ENCODE results near the gene OR10A2. TPM values are rescaled to one million over a fixed set of nuclear protein-coding genes. Genes with fewer than 3 reads are reported as not detected.

OR10A2 gene
- total and polyA plus RNA-seq, 10 of the 15 experiments (the other 5 are each of a cell fraction or from before 2014, with no cell fraction given) = 0.04 to 0.06 TPM; not detected in 8

- no peaks in the 10 kb centered on the region for H3K79me2 ChIP-seq (ENCODE audit: control insufficient read depth, insufficient read depth, low read length)
- no peak overlapping the region for H3K4me2 ChIP-seq (ENCODE audit: control insufficient read depth, insufficient read depth)
- H3K4me1 ChIP-seq (ENCODE audit: control insufficient read depth, insufficient read depth, low read length) = no peaks in the 10 kb centered on the region
- TF ChIP-seq MEF2B (IDR thresholded peaks at IDR 0.05; ENCODE audit: partially characterized antibody, poor library complexity, severe bottlenecking) = no peak
- TF ChIP-seq GATAD2B (conservative IDR thresholded peaks at IDR 0.05; ENCODE audit: low read depth) = no peak
- TF ChIP-seq PAX8 (IDR thresholded peaks at IDR 0.05) = no peak
- TF ChIP-seq HCFC1 (IDR thresholded peaks at IDR 0.05; ENCODE audit: low read length) = no peak
- no peak for TF ChIP-seq CHD1 (IDR thresholded peaks at IDR 0.05; ENCODE audit: low read depth, low read length)
- no peak for TF ChIP-seq NKRF (conservative IDR thresholded peaks at IDR 0.05)
- TF ChIP-seq RAD21 (IDR thresholded peaks at IDR 0.05; ENCODE audit: insufficient read depth, low read depth, low read length) = no peak
- TF ChIP-seq FOXK2 (IDR thresholded peaks at IDR 0.05) = no peak
- TF ChIP-seq IKZF2 (IDR thresholded peaks at IDR 0.05) = no peak
- TF ChIP-seq USF2 (IDR thresholded peaks at IDR 0.05; ENCODE audit: borderline replicate concordance, low read depth, low read length) = no peak
- no peak for TF ChIP-seq CHD4 (IDR thresholded peaks at IDR 0.05)
- TF ChIP-seq ZSCAN29 (IDR thresholded peaks at IDR 0.05) = no peak
- TF ChIP-seq TARDBP (IDR thresholded peaks at IDR 0.05; ENCODE audit: borderline replicate concordance) = no peak
- TF ChIP-seq SP1 (IDR thresholded peaks at IDR 0.05; ENCODE audit: low read depth, low read length) = no peak
- TF ChIP-seq BCL11A (IDR thresholded peaks at IDR 0.05; ENCODE audit: low read depth, low read length) = no peak
- no peak for TF ChIP-seq CBX5 (IDR thresholded peaks at IDR 0.05; ENCODE audit: low read depth)
- no peak for TF ChIP-seq HDAC2 (IDR thresholded peaks at IDR 0.05)
- TF ChIP-seq POLR2A (IDR thresholded peaks at IDR 0.05; ENCODE audit: low read depth, low read length) = no peak
- in situ Hi-C loops (cut with MboI) = no loop called here
- H3K27ac ChIP-seq (ENCODE audit: control insufficient read depth, insufficient read depth) = no peak overlapping the region
- ChIA-PET SMC1A (ENCODE audit: uncharacterized antibody, unreplicated experiment) (no interaction called here), POLR2A (no interaction called here), RAD21 (ENCODE audit: unreplicated experiment) (no interaction called here), CTCF (interaction anchor here (0.7 to 3.2 kb wide), 2 partner anchors 52 to 221 kb away, joined by 4 to 9 read pairs; no protein-coding TSS in a partner anchor)
- H2AFZ ChIP-seq (ENCODE audit: control insufficient read depth, low read depth, low read length) = no peak overlapping the region
- H4K20me1 ChIP-seq (ENCODE audit: control insufficient read depth, insufficient read depth) = no peaks in the 10 kb centered on the region; the same call in 1 of the 2 replicates
- no peaks in the 10 kb centered on the region for H3K9me3 ChIP-seq (replicated peaks; ENCODE audit: control insufficient read depth, insufficient read depth, low read length)
- no peak for DNase-seq (ENCODE audit: low read depth, low spot score)
- no peaks in the 10 kb centered on the region for H3K36me3 ChIP-seq (ENCODE audit: control insufficient read depth in 2 of 2, insufficient read depth in 2 of 2, low read length in 1 of 2)
- no peaks in the 10 kb centered on the region for H3K27me3 ChIP-seq (replicated peaks in 1 of 2; ENCODE audit: control insufficient read depth in 2 of 2, insufficient read depth in 2 of 2, low read length in 1 of 2)
- no peak for FAIRE-seq
- 0% methylated on average over 1 of the region's 1 CpG for WGBS (ENCODE audit: insufficient coverage, insufficient replicate concordance, low lambda C conversion rate, missing lambda C conversion rate)
- BruUV-seq (replicated peaks) = no TSS peak
- H3K4me3 ChIP-seq = no peak overlapping the region
- no peak overlapping the region for H3K9ac ChIP-seq (ENCODE audit: control insufficient read depth, insufficient read depth, low read length)
- intact Hi-C loops (cut with micrococcal nuclease; ENCODE audit: unreplicated experiment) = no loop called here
- no peak for ATAC-seq
These were observed 1.6 kb downstream of the OR10A2 start for GRCh38 chr11:6864438-6864837.
